GM18517 (cell line): ENCODE data around the gene ANKS1A.
"Not testable (repeated sequence)": the region's sequence is repeated elsewhere in the genome, so short reads cannot be mapped to it uniquely, and the experiment has no call there.

ENCODE experiments used
- ATAC-seq: cut with Tn5 transposase; IDR thresholded peaks from one replicate; pipeline ENCODE4 v1.9.1; 2021; ENCODE audit warnings: mild to moderate bottlenecking, moderate library complexity; ENCODE audit not compliant: unreplicated experiment

Gene ANKS1A

DNA sequence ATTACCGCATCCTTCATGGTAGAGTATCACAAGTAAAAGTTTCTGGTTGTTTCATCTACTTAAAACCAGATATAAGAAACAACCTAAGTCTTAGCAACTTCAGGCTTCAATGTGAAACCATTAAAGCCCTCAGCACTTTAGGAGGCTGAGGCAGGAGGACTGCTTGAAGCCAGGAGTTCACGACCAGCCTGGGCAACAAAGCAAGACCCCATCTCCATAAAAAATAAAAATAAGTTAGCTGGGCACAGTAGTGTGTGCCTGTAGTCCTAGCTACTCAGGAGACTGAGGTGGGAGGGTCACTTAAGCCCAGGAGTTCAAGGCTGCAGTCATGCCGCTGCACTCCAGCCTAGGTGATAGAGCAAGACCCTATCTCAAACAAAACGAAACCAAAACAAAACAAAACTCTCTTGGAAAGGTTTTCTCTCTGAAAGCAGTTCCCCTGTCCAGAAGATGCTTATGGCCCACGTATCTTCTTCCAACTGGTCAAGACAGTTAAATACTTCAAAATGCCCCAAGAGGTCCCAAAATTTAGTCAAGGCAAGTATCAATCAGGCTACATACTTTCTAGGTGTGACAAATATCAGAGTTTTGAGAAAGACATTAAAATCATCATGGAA lies 11.1 kb upstream of the ANKS1A start:
- ATAC-seq = no peak

DNA sequence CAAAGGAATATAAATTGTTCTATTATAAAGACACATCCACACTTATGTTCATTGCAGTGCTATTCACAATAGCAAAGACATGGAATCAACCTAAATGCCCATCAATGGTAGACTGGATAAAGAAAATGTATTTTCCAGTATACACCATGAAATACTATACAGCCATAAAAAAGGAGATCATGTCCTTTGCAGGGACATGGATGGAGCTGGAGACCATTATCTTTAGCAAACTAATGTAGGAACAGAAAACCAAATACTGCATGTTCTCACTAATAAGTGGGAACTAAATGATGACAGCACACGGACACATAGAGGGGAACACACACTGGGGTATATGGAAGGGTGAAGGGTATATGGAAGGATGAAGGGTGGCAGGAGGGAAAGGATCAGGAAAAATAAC lies 5.0 kb upstream of the ANKS1A start:
- ATAC-seq = not testable (repeated sequence)

DNA sequence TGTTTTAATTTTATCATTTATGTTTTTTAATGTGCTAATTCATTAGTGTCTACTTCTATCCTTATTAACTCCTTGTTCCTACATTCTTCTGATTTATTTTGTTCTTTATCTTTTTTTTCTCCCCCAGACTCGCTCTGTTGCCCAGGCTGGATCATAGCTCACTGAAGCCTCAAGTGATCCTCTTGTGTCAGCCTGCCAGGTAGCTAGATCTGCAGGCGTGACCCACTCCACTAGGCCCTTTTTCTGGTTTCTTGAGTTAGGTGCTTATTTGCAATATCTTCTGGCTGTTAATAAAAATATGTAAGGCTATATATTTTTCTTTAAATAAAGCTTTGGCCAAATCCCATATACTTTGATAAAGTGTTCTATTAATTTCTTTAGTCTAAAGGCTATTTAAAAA lies 4.1 kb upstream of the ANKS1A start:
- no peak for ATAC-seq

DNA sequence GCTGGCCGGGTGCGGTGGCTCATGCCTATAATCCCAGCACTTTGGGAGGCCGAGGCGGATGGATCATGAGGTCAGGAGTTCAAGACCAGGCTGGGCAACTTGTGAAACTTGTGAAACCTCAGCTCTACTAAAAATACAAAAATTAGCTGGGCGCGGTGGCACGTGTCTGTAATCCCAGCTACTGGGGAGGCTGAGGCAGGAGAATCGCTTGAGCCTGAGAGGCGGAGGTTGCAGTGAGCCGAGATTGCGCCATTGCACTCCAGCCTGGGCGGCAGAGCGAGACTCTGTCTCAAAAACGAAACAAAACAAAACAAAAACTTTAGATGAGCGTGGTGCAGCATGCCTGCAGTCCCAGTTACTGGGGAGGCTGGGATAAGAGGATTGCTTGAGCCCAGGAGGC lies 3.2 kb upstream of the ANKS1A start:
- ATAC-seq = not testable (repeated sequence)

DNA sequence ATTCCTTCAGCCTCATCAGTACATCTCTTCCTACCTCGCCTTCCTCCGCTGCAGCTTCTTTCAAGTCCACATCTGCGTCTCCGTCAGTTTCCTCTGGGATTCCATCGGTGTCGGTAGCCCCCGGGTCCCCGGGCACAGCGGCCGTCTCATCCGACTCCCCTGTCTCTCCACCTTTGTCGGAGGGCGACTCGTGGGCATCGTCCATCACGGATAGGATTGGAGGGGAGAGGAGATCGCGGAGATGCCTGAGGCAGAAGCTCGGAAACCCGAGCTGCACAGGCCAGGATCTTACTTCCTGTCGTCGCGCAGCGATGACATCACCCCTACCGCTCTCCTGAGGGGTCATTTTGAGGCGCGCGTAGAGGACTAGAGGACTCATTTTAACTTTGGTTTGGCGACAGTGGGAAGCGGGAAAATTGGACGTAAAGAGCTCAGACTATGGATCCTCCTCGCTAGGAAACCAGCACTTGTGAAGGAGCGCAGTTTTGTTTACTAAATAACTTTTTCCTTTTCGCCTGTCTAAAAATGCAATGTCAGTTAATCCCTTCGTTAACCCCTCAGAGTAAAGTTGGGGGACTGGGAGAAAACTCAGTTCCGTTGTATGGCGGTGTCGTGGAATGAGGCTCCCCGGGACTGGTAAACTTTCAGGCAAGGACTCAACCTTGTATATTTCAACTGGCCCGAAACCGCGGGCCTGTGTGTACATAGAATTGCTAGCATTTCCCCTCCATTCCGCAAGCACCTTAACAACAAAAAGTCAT lies 1.1 kb upstream of the ANKS1A start, which contains the start of gene TAF11:
TAF11 (minus strand) TSS at position 290 of the 761 bp plus-strand sequence; CDS start at position 205, 85 bp downstream.
- peak; percentile 72 for ATAC-seq

DNA sequence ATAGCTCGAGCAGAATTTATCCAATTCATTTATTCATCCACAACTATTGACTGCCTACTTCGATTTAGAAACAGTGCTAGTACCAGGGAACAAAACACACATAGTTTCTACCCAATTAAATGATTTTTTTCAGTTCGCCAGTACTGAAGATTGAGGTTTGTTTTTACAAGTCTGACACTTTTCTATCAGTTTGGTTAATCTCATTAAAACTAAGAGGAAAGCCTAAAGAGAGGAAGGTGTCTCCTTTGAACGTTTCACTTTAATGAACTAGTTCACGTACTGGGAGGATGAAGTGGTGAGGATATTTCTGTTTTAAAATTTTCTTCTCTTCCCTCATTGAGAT lies 570 bp upstream of the ANKS1A start:
- ATAC-seq = no peak

DNA sequence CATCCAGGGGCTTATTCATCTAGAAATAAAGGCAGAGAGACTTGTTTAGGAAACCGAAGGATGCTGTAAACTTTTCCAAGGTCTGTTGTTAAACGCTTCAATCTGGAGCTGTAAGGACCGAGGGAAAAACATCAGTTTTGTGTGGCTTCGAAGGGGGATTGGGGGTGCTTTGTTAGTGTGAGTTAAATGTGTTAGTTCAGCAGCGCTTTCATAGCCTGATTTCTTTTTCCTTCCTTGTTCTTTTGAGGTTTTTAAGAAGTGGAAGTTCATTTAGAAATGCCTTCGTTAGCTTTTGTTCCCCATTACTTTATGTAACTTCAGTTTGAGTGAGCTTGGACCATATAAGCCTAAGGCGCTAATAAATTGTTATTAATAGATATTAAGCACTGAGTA lies 1.5 kb downstream of the ANKS1A start:
- ATAC-seq = no peak

DNA sequence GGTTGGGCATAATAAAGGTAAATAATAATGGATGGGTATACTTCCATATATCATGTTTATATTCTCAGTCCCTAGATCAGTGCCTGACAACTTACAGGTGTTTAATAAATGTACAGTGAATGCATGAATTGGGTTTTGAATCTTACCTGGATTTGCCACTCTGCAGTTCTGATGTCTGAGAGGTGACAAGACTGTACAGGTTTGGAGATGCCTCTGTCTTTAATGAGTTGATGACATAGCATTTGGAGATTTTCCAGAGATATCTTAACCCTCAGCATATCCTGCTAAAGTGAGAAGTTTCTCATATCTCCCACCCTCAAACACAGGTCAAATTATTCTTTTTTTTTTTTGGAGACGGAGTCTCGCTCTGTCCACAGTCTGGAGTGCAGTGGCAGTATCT lies 2.2 kb downstream of the ANKS1A start:
- ATAC-seq = no peak

DNA sequence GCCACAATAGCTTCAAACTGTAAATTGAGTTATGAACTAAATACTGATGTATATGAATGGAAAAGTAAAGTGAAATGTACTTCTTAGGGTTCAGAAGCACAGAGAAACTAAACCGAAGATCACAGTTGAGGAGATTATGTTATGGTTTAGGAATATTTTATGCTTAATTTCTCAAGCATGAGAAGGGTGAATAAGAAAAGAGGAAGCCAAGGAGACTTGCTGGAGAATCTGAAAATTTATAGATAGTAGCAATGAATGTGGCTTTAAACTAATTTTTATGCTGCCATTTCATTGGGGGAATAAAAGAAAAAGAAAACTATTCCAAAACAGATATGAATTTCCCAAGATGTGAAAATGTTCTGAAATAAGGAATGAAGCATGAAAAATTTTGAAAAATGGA lies 5.6 kb downstream of the ANKS1A start:
- no peak for ATAC-seq

DNA sequence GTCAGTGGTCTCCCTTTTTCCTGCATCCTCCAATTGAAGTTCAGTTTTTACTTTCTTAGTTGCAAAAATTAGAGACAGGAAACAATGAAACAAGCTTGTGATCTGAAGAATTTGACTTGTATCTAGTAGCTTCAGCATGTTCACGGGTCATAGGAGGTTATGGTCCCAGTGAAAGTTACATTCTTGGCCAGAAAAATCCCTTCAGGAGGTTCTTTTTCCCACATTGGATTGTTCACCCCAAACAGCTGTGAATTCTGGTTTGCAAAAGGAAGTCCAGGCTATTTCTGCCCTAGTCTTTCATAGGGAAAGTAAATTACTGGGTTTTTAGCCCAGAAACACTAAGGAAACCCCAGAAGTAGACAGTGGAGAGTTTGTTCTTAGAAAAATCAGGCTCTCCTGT lies 8.1 kb downstream of the ANKS1A start:
- no peak for ATAC-seq

DNA sequence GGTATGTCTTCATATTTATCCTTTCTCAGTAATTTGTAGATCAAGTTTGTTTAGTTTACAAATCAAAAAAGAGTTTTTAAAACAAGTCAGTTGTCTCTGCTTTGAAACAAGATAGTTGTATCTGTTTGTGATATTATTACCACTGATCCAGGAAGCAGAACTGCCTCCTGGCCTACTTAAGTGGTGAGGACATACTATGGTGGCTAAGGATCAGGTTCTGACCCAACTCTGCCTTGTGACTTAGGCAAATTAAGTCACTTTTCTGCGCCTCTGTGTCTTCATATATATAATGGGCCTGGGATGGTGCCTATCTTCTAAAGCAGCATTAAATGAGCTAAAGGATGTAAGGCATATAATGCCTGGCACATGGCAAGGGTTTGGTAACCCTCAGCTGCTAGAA lies 8.7 kb downstream of the ANKS1A start:
- no peak for ATAC-seq

DNA sequence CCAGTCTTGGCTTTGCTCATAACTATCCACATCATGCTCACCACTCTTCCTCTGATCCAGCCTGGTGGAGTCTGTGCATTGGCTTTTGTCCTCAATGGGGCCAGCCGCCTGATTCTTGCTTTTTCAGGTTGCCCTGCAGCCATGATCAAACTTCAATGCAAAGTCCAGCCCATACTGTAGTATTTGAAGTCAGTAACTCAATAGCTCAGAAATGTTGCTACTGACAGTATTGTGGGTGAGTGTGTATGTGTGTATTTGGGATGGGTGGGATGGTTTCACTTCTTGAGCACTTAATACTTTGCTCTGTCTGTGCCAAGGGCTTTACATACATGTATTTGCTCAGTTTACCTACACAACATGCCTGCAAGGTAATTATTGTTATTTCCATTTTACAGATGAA lies 10.7 kb downstream of the ANKS1A start:
- ATAC-seq = not testable (repeated sequence)

DNA sequence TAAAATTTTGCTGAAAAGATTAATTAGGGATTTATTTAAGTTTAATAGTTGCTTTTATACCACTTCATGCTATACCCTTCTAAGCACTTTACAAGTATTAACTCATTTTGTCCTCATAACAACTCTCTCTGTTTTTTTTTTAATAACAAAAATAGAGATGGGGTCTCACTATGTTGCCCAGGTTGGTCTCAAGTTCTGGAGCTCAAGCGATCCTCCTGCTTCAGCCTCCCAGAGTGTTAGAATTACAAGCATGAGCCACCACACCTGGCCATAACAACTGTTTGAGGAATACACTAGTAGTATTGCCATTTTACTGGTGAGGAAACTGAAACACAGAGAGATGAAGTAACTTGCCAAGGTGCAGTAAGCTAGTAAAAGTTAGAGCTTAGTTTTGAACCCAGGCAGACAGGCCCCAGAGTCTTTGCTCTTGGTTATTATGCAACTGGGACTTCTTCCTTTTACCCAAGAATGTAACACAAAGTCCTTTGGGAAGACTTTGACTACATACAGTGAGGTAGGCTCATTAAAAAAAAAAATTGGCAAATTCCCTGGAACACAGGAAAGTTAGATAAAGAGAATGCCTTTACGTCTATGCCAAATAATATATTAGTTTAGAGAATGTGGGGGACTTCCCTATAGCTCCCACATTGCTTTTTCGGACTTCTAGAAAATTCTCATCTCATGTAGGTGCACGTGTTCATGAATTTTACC lies 11.4 kb downstream of the ANKS1A start:
- no peak for ATAC-seq

DNA sequence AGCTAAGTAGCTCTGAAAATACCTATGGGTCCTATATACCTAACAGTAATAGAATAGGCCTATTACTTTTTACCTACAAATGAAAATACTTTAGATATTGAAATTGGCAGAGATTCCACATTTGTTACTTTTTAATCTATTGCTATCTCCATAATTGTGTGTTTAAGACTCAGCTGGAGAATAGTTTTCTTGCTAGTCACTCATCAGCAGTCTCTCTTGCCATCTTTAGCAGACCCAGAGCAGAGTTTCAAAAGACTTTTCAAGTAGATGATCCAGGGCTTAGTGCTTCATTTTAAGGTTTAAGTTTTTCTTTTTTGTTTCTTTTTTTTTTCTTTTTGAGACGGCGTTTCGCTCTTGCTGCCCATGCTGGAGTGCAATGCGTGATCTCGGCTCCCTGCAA lies 12.9 kb downstream of the ANKS1A start:
- no peak for ATAC-seq

DNA sequence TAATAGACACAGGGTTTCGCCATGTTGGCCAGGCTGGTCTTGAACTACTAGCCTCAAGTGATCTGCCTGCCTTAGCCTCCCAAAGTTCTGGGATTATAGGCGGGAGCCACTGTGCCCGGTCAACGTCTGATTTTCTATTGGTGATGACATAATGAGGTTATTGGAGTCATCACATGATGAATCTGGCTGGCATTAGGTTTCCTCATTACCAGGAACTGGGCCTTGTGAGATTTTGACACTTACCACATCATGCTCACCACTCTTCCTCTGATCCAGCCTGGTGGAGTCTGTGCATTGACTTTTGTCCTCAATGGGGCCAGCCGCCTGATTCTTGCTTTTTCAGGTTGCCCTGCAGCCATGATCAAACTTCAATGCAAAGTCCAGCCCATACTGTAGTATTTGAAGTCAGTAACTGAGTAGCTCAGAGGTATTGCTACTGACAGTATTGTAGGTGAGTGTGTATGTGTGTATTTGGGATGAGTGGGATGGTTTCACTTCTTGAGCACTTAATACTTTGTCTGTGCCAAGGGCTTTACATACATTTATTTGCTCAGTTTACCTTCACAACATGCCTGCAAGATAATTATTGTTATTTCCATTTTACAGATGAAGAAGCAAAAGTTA lies 16.0 kb downstream of the ANKS1A start:
- ATAC-seq = no peak

DNA sequence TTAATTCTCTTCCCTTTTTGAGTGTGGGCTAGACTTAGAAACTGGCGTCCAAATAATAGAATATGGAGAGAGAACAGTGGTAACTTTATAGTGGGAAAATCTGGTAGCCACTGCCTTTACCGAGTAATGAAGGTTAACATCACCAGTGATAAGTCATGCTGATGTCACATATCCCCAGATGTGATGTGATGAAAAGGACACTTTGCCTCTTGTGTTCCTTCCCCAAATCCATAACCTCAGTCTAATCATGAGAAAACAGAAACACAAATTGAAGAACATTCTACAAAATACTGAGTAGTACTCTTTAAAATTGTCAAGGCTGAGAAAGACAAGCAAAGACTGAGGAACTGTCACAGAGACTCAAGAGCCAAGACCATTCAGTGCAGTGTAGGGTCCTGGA lies 17.8 kb downstream of the ANKS1A start:
- ATAC-seq = no peak

DNA sequence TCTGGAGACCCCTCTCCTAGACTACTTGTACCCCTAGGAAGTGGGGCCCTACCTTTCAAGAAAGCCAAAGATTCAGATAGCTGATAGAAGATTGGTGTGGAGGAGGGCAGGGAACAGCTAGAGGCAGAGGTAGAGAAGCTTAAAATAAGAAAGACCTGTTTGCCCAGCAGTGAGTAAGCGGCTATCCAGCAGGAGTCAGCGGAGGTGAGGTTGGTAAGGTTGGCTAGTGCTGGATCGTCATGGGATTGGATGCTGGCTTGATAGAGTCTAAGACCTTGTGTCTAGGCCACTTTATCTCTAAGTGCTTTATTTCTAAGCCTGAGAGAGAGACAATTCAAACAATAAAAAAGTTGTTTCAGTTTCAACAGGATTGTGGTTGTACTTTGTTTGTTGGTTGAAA lies 19.1 kb downstream of the ANKS1A start:
- ATAC-seq = no peak

DNA sequence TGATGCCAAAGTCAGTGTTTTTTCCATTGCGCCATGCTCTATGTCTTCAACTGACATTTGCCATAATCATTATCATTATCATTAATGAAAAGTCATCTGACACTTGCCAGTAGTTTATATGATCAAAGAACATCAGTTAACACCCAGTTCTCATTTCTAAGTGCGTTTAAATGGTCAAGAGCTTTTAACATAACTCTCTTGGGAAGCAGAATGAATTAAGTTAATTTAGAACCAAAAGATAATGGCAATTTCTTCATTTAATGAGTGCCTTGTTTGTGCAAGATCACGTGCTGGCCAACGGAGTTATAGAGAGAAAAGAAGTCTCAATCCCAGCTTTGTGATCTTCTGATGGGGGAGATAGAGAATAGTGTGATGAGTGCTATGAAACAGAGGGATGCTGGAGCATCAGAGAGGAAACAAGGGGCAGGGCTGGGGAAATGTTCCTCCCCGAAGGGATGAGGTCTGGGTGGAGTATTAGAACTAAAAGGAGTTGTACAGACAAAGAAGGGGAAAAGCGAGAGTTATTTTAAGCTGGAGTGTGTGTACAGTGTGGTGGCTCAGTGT lies 20.3 kb downstream of the ANKS1A start:
- ATAC-seq = no peak

DNA sequence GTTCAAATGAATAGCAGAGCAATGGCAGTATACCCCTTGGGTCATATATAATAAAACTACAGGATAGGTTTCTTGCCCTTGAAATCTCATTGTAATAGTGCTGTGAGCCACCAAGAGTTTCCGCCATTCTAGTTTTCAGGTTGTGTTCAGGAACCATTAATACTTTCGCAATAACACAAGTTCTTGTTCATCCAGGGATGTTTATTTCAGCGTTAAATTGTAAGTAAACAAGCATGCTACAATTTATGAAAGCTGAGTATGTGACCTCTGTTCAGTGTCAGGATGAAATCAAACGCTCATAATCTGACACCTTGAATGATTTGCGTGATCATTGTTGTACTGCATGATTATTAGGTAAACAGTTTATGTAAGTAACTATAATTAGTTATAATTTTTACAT lies 22.8 kb downstream of the ANKS1A start:
- no peak for ATAC-seq

DNA sequence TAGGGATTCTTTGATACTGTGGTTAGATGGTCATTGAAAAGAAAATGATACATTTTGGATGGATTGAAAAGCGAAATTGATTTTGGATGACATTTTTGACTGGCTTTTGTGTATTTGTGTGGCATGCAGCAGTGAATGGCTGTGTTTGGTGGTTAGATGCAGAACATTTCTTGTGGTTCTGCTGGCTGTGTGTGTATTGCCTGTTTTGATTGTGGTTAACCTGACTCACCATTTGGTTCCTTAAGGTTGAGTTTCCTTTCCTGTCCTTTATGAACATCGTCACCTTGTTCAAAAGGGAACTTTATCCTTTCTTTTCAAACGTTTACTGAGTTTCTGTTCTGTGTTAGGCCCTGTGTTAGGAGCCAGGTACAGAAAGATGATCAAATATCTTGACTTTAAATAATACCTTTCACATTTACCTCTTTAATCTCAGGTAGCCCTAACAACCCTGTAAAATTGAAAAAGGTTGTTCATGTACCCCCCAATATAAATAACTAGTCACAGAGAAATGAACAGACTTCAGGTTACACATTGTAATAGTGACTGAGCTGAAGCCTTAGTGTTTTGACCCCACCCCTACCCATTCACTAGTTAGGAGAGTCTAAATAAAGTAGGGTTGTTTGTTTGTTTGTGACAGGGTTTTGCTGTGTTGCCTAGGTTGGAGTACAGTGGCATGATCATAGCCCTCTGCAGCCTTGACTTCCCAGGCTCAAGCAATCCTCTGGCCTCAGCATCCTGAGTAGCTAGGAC lies 23.8 kb downstream of the ANKS1A start:
- ATAC-seq = no peak

DNA sequence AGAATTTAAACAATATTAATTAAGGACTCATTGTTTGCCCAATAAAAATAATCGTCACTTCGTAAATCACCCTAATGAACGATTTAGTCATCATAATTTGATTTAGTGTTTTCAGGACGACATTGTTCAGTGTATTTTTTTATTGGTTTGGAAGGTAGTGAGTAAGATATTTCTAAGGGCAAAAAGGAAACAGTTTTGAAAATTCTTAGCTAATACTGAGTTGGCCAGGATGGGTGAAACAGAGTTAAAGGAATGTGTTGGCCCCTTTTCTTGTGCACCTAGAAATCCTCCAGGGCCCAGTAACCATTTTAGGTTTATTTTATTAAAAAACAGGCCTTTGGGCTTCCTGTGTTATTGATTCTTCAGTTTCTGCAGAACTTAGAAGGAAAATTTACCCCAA lies 25.3 kb downstream of the ANKS1A start:
- no peak for ATAC-seq
